Measurements from ENCODE around the gene MSMP.

The MSMP gene

GRCh38 chr9:35741740-35742139 is 12.3 kb downstream of the MSMP start:
- no peak for DNase-seq

GRCh38 chr9:35740243-35740642 is 13.8 kb downstream of the MSMP start:
- DNase-seq = no peak

GRCh38 chr9:35738924-35739323 is 15.2 kb downstream of the MSMP start:
- no peak for DNase-seq

GRCh38 chr9:35738186-35738585 is 15.9 kb downstream of the MSMP start:
- DNase-seq = no peak

GRCh38 chr9:35737143-35737542 is 16.9 kb downstream of the MSMP start:
- DNase-seq = no peak

- peak; percentile 77 for DNase-seq
These were observed 17.9 kb downstream of the MSMP start for GRCh38 chr9:35736201-35736633.

- DNase-seq = no peak
These were observed 20.0 kb downstream of the MSMP start for GRCh38 chr9:35734096-35734495.

GRCh38 chr9:35732800-35733541 is 21.1 kb downstream of the MSMP start:
- DNase-seq = peak; percentile 62

GRCh38 chr9:35732185-35732799 is 21.8 kb downstream of the MSMP start, which contains the start of the genes CREB3 and TLN1:
Gene CREB3 (plus strand): TSS chr9:35732666. CDS start chr9:35732773, 107 bp downstream.
Gene TLN1 (minus strand): TSS chr9:35732195. CDS start chr9:35725694, 6,501 bp downstream.
- DNase-seq = peak; percentile 99

- no peak for DNase-seq
These were observed 22.5 kb downstream of the MSMP start for GRCh38 chr9:35731415-35732184.

GRCh38 chr9:35730486-35730854 is 23.6 kb downstream of the MSMP start:
- no peak for DNase-seq

- DNase-seq = peak; percentile 94
These were observed 24.2 kb downstream of the MSMP start for GRCh38 chr9:35729700-35730485.

- DNase-seq = no peak
These were observed 25.0 kb downstream of the MSMP start for GRCh38 chr9:35729101-35729500.

GRCh38 chr9:35728041-35728971 is 25.8 kb downstream of the MSMP start:
- DNase-seq = peak; percentile 97

- DNase-seq = no peak
These were observed 26.4 kb downstream of the MSMP start for GRCh38 chr9:35727676-35728040.

GRCh38 chr9:35726931-35727330 is 27.1 kb downstream of the MSMP start:
- DNase-seq = peak; percentile 54

- DNase-seq = no peak
These were observed 28.7 kb downstream of the MSMP start for GRCh38 chr9:35725362-35725761.

GRCh38 chr9:35723908-35724307 is 30.2 kb downstream of the MSMP start:
- no peak for DNase-seq

GRCh38 chr9:35723426-35723825 is 30.6 kb downstream of the MSMP start:
- no peak for DNase-seq

GRCh38 chr9:35719546-35719945 is 34.5 kb downstream of the MSMP start:
- no peak for DNase-seq

- no peak for DNase-seq
These were observed 35.2 kb downstream of the MSMP start for GRCh38 chr9:35718721-35719511.
